Glomerular endothelial cell (primary cell): ENCODE results near the gene DBI. TPM values are rescaled to one million over a fixed set of nuclear protein-coding genes. Genes with fewer than 3 reads are reported as not detected.
"Not testable (repeated sequence)": the region's sequence is repeated elsewhere in the genome, so short reads cannot be mapped to it uniquely, and the experiment has no call there.

Experiments
- DNase-seq: peaks from one replicate; pipeline ENCODE4 v3.0.0-alpha.2; 2011; ENCODE audit warnings: low read depth, low spot score; ENCODE audit errors: extremely low read depth
- total RNA-seq: library from RNA; depleted of rRNA; stranded (reverse); fragments of >200 nt; gene quantifications from 2 replicates; pipeline ENCODE4 v1.2.3, GENCODE V29; 2015

The DBI gene
- total RNA-seq, 1 donor from 2014 or later = 162 TPM

GRCh38 chr2:119393971-119394748, 27.4 kb downstream of the DBI start:
- DNase-seq = no peak

- no peak for DNase-seq
Measured at GRCh38 chr2:119397196-119397595, 30.4 kb downstream of the DBI start.

- DNase-seq = no peak
Measured at GRCh38 chr2:119402106-119402505, 35.3 kb downstream of the DBI start.

- DNase-seq = no peak
Measured at GRCh38 chr2:119402645-119403560, 36.1 kb downstream of the DBI start.

- DNase-seq = not testable (repeated sequence)
Measured at GRCh38 chr2:119403618-119404017, 36.8 kb downstream of the DBI start.

GRCh38 chr2:119405151-119405550, 38.4 kb downstream of the DBI start:
- DNase-seq = no peak

- DNase-seq = peak; percentile 48
Measured at GRCh38 chr2:119407430-119408220, 40.8 kb downstream of the DBI start.

- DNase-seq = no peak
Measured at GRCh38 chr2:119408221-119408619, 41.4 kb downstream of the DBI start.

GRCh38 chr2:119409506-119409905, 42.7 kb downstream of the DBI start:
- no peak for DNase-seq

- no peak for DNase-seq
Measured at GRCh38 chr2:119414894-119415293, 48.1 kb downstream of the DBI start.

GRCh38 chr2:119415630-119416029, 48.9 kb downstream of the DBI start:
- no peak for DNase-seq

- DNase-seq = no peak
Measured at GRCh38 chr2:119416299-119416923, 49.6 kb downstream of the DBI start.

GRCh38 chr2:119417908-119418307, 51.1 kb downstream of the DBI start:
- no peak for DNase-seq

GRCh38 chr2:119419065-119419464, 52.3 kb downstream of the DBI start:
- no peak for DNase-seq

GRCh38 chr2:119419803-119420508, 53.2 kb downstream of the DBI start:
- DNase-seq = no peak

GRCh38 chr2:119421304-119421703, 54.5 kb downstream of the DBI start:
- DNase-seq = no peak

- no peak for DNase-seq
Measured at GRCh38 chr2:119421741-119422140, 55.0 kb downstream of the DBI start.
